DMS153 treated with DMSO at 0.1 percent for 48 hours (cell line): ENCODE results near the gene SAXO1.
"Not testable (repeated sequence)": the region's sequence is repeated elsewhere in the genome, so short reads cannot be mapped to it uniquely, and the experiment has no call there.

Experiments used
- DNase-seq: peaks from one replicate; lab custom pipeline; 2025; ENCODE audit not compliant: unreplicated experiment; lab: John Stamatoyannopoulos, UW

The SAXO1 gene

GRCh38 chr9:18971909-18972308, 61.1 kb downstream of the SAXO1 start:
- no peak for DNase-seq

- DNase-seq: no peak
Measured at GRCh38 chr9:18971404-18971803, 61.6 kb downstream of the SAXO1 start.

DNA sequence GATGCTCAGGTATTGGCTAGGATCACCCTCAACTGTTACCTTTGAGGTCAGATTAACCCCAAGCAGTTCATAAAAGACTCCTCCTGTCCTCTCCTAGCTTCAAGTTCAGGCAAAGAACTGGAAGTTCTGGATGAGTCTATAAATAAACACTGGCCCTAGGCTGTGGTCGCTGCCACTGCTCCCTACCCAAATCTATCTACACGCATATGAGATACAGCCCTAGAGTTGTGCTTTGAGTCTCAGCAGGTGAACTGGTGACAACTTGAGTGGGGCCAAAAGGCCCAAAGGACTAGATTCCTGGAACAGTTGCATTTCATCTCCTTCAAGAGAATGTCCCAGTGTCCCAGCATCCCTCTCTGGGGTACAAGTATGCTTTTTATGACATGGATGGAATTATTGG, 62.6 kb downstream of the SAXO1 start:
- no peak for DNase-seq

- no peak for DNase-seq
Measured at GRCh38 chr9:18969128-18969527, 63.9 kb downstream of the SAXO1 start.

DNA sequence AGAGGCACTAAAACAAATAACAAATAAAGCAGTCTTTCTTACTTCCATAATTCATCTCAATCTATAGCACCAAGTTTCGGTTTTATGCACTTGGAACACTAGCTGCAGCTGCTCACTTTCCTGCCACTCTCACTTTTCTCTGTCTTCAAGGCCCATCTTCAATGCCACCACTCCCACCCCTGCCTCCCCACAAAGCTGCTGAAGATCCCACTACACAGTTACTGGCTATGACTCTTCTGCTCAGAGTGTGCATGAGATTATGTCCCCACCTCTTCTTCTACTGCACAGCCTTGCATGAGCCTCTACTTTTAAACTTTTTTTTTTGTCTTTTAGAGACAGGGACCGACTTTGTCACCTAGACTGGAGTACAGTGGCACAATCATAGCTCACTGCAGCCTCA, 77.4 kb downstream of the SAXO1 start:
- no peak for DNase-seq

- no peak for DNase-seq
Measured at GRCh38 chr9:18951936-18952335, 81.1 kb downstream of the SAXO1 start.

DNA sequence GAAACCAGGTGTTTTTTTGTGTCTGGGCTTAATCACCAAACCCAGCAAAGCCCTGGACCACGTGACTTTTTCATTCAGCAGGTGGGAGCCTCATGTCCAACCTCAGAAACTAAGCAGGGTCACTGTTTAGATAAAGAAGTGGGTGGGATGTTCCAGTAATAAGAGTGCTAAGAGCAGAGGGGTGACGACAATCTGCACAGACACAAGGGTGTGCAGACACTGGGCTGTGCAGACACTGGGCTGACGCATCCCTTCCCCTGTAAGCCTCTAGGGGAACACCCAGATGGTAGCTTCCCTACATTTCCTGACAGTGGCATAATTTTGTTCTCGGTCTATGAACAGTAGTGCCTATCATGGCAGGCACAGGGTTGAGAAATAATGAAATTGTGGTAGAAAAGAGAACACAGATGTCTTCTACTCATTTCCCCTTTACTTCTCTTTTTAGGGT, 85.1 kb downstream of the SAXO1 start:
- peak; percentile 4 for DNase-seq

GRCh38 chr9:18942801-18943200, 90.2 kb downstream of the SAXO1 start:
- DNase-seq: no peak

GRCh38 chr9:18941060-18941740, 91.8 kb downstream of the SAXO1 start:
- no peak for DNase-seq

GRCh38 chr9:18939943-18940342, 93.1 kb downstream of the SAXO1 start:
- no peak for DNase-seq

DNA sequence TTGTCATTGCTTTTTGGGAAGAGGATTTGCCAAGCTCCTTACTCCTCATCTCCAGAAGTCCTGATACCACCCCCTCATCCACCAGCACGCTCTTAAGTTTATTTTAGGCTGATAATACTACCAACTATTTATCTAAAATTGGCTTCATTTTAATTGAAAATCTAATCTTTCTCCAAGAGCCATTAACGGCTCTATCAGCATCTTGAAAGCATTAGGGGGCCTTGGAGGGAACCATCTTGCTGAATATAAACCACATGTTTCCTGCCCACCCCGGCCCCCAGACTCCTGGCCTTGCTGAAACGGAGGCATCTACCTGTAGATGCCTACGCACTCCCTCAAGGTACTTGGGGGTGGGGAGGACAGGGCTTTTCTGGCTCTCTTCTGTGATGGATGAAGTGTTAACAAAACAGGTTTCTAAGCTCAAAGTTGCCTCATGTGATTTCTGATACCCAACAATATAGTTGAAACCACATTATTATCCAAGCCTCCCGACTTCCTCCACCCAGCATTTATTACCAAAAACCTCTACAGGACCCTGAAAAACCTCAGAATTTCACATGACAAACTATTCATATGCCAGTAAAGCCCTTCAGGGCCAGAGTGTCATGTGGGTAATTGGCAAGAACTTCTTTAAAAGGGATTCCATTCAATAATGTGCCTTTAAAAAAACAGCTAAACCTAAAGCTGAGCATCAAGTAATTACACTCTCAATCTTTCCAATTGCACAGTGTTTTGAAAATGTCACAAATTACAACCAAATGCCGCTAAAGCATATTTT, 96.7 kb downstream of the SAXO1 start:
- no peak for DNase-seq

DNA sequence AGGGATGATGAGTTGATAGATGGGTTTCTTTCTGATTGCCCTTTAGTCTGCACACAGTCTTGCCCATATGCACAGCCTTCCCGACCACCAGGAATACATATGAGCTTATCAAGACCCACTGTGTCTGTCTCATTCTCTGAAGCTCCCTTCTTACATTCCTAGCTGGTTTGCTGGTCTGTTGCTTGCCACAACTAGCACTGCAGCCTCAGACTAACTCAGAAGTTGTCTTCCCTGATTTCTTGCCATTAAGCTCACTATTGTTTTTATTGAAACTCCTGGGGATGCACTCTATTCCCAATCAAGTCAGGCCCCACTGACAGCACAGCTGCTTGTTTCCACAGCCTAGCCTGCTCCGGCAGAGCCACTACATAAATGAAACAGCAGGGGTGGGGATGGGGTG, 97.5 kb downstream of the SAXO1 start:
- DNase-seq: no peak

GRCh38 chr9:18930611-18931010, 102.4 kb downstream of the SAXO1 start:
- DNase-seq: not testable (repeated sequence)

DNA sequence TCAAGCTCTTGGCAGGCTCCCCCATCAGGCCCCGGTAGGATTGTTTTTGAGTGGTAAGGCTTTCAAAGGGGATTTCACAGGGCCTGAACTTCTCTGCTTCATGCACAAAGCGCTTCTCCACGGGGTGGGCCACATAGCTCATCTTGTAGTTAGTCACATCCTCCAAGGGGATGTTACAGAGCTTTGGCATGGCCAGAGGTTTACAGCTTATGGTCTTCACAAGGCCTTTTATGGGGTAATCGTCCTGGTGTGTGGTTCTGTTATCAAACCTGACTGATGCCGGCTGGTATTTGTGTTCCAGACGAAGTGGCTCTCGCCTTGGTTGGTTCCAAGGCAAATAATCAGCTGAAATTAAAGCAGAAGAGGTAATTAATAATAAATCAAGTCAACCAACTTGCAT, 104.3 kb downstream of the SAXO1 start:
- no peak for DNase-seq

- DNase-seq: no peak
Measured at GRCh38 chr9:18926513-18926912, 106.5 kb downstream of the SAXO1 start.

GRCh38 chr9:18925880-18926279, 107.1 kb downstream of the SAXO1 start:
- no peak for DNase-seq

DNA sequence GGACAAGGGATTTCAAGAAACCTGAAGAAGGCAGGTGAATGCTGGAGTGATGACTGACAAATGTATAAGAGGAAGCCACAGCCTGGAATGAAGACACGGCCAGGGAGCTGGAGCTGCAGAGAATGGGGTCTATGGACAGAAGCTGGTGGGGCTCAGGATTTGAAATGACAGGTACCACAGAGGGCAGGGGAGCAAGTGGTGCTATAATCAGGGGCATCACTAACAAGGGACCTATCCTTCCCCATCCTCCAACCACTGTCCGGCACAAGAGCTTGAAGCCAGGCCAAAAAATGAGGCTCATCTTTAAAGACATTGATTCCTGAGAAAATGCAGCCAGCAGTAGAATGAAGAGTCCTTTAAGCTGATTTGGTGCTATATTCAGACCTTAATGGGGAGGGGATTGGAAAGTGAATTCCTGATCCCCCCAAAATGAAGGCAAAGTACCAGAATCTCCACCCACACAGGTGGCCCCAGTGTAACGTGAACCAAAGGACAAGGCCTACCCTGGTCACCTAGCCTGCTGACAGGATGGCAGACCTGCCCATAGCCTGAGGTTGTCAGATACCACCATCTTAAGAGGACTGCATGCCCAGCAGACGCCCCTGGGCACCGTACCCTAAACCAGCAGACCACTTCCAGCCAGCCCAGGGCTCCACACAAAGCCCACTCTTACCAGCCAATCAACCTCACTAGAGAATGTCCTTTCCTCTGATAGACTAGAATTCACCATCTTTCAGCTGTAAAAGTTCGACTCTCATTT, 109.2 kb downstream of the SAXO1 start:
- no peak for DNase-seq

DNA sequence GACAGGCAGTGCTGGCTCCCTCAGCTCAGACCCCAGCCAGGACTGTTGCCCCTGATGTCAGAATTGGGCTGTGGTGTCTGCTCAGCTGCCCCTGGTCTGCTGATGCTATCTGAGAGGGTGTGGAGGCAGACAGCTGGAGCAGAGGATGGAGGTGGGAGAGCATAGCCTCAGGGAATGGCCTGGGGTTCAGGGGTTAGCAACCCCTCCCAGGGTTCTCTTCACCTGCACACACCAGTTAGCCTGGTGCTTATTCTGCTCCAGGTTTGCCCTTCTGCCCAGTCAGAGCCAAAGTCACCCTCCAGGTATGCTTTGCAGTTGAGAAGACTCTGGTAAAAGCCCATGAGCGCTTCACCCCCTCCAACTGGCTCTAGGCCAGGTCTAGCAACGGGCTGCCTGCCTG, 109.8 kb downstream of the SAXO1 start:
- no peak for DNase-seq

- no peak for DNase-seq
Measured at GRCh38 chr9:18922161-18922885, 110.7 kb downstream of the SAXO1 start.

GRCh38 chr9:18921366-18922075, 111.5 kb downstream of the SAXO1 start:
- no peak for DNase-seq
